ENCODE results near the gene EFNB1.
"Not testable (repeated sequence)": the region's sequence is repeated elsewhere in the genome, so short reads cannot be mapped to it uniquely, and the experiment has no call there.

EFNB1 gene

DNA sequence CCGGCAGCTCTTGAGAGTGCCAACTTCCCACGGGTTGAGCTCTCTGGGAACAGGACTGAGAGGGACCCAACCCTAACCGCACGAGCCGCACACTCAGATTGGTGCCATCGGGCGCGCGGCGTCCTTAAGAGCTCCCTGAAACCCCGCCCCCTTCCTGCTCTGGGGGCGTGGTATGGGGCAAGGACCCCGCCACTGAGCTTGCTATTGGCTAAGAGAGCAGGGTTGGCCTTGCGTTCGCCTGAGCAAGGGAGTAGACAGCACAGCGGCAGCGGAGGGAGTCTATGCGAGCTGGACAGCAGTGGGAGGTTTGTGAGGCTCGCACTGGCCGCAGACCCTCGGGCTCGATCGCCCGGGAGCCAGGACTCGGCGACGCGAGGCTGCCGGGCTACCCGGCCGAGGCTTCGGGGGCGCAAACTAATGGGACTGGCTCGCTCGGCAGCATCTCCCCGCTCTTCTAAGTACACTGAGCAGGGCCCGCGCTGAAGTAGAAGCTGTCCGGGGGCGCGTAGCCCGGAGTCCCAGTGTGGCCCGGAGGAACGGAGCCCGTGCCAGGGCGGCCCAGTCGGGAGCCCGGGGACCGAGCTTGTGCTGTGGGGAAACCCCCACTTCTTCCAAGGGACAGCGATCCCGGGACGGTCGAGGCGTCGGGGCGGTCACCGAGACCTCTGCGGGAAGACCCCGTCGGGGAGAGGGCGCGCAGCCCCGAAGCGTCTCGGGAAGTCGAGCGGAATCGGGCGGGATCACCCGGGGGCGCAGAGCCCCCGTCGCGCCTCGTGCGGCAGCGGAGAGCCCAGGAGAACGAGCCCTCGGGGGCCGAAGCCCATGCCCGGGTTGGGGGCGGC is at the start of gene EFNB1:
Gene EFNB1 (plus strand): TSS at position 282 of the 842 bp plus-strand sequence. CDS start 756 bp downstream, outside the sequence.
- peak within 1 kb of the TSS; percentile 69 to 81 for H3K4me3 ChIP-seq (ENCODE audit: low read length in 2 of 2)
- peaks cover 0 to 36% of the 10 kb centered on the region in 2 donors for H3K27me3 ChIP-seq (ENCODE audit: control insufficient read depth in 1 of 2, insufficient read depth in 2 of 2, low read length in 2 of 2)
- H3K9ac ChIP-seq (ENCODE audit: low read length in 2 of 2): peak within 1 kb of the TSS; percentile 58 to 62
- peak within 1 kb of the TSS; percentile 64 for H3K27ac ChIP-seq (ENCODE audit: low read length)
- no peaks in the 10 kb centered on the region for H3K9me3 ChIP-seq (ENCODE audit: control insufficient read depth in 2 of 2, low read length in 2 of 2)
- peaks cover 22% of the 10 kb centered on the region for H3K4me1 ChIP-seq (ENCODE audit: control insufficient read depth, insufficient read depth, low read length)
- H3K36me3 ChIP-seq (ENCODE audit: control insufficient read depth in 2 of 2, insufficient read depth in 2 of 2, low read length in 2 of 2): no peaks in the 10 kb centered on the region

GRCh38 chrX:68781295-68781694 is 47.5 kb upstream of the EFNB1 start:
- H3K27ac ChIP-seq (ENCODE audit: low read length); H3K9me3 ChIP-seq (ENCODE audit: control insufficient read depth in 2 of 2, low read length in 2 of 2); H3K9ac ChIP-seq (ENCODE audit: low read length in 2 of 2); H3K27me3 ChIP-seq (ENCODE audit: control insufficient read depth in 1 of 2, insufficient read depth in 2 of 2, low read length in 2 of 2); H3K4me3 ChIP-seq (ENCODE audit: low read length in 2 of 2); H3K4me1 ChIP-seq (ENCODE audit: control insufficient read depth, insufficient read depth, low read length); H3K36me3 ChIP-seq (ENCODE audit: control insufficient read depth in 2 of 2, insufficient read depth in 2 of 2, low read length in 2 of 2): not testable (repeated sequence)

GRCh38 chrX:68784816-68785215 is 44.0 kb upstream of the EFNB1 start:
- no peak overlapping the region for H3K9ac ChIP-seq (ENCODE audit: low read length in 2 of 2)
- no peak overlapping the region for H3K27ac ChIP-seq (ENCODE audit: low read length)
- no peaks in the 10 kb centered on the region for H3K4me1 ChIP-seq (ENCODE audit: control insufficient read depth, insufficient read depth, low read length)
- H3K27me3 ChIP-seq (ENCODE audit: control insufficient read depth in 1 of 2, insufficient read depth in 2 of 2, low read length in 2 of 2): peaks cover 0 to 5% of the 10 kb centered on the region in 2 donors
- peaks cover 0 to 6% of the 10 kb centered on the region in 2 donors for H3K9me3 ChIP-seq (ENCODE audit: control insufficient read depth in 2 of 2, low read length in 2 of 2)
- no peaks in the 10 kb centered on the region for H3K36me3 ChIP-seq (ENCODE audit: control insufficient read depth in 2 of 2, insufficient read depth in 2 of 2, low read length in 2 of 2)
- H3K4me3 ChIP-seq (ENCODE audit: low read length in 2 of 2): no peak overlapping the region

- H3K9ac ChIP-seq (ENCODE audit: low read length in 2 of 2); H3K4me1 ChIP-seq (ENCODE audit: control insufficient read depth, insufficient read depth, low read length); H3K27me3 ChIP-seq (ENCODE audit: control insufficient read depth in 1 of 2, insufficient read depth in 2 of 2, low read length in 2 of 2); H3K36me3 ChIP-seq (ENCODE audit: control insufficient read depth in 2 of 2, insufficient read depth in 2 of 2, low read length in 2 of 2); H3K9me3 ChIP-seq (ENCODE audit: control insufficient read depth in 2 of 2, low read length in 2 of 2); H3K4me3 ChIP-seq (ENCODE audit: low read length in 2 of 2); H3K27ac ChIP-seq (ENCODE audit: low read length): not testable (repeated sequence)
Measured at GRCh38 chrX:68786581-68786980, 42.2 kb upstream of the EFNB1 start.

DNA sequence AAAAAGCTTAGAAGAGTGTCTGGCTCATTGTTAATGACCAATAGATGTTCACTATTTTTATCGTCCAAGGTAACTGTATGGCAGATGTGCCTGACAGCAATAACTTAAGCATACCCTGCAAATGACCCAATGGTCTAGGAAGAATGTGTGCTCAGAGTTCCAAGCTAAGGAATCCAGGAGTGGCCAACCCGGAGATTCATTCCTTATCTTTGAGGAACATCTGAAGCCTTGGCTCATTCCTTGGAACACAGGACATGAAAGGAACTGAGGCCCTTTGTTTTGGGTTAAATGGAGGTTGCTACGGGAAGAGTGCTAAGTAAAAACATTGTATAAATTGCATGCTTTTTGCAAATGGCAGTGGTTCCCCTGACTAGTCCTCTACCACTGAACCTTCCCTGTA is 38.9 kb upstream of the EFNB1 start:
- Histone ChIP-seq H3K9ac (ENCODE audit: low read length in 2 of 2) (no peak overlapping the region), H3K27me3 (ENCODE audit: control insufficient read depth in 1 of 2, insufficient read depth in 2 of 2, low read length in 2 of 2) (peaks cover 0 to 10% of the 10 kb centered on the region in 2 donors), H3K9me3 (ENCODE audit: control insufficient read depth in 2 of 2, low read length in 2 of 2) (no peaks in the 10 kb centered on the region), H3K4me1 (ENCODE audit: control insufficient read depth, insufficient read depth, low read length) (no peaks in the 10 kb centered on the region), H3K36me3 (ENCODE audit: control insufficient read depth in 2 of 2, insufficient read depth in 2 of 2, low read length in 2 of 2) (no peaks in the 10 kb centered on the region), H3K27ac (ENCODE audit: low read length) (no peak overlapping the region), H3K4me3 (ENCODE audit: low read length in 2 of 2) (no peak overlapping the region)

DNA sequence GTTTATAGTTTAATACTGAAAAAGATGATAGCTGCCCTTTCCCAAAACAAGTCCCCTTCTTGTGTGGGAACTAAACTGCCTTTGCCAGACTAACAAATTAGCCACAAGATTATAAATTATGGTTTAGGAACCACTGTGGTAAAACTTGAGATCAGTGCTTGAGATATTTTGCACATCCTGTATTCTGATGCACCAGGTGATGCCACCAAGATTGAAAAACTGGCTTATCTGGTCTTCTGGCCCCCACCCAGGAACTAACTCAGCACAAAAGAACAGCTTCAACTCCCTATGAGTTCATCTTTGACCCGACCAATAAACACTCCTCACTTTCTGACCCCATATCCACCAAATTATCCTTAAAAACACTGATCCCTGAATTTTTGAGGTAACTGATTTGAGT is 36.7 kb upstream of the EFNB1 start:
- no peak overlapping the region for H3K27ac ChIP-seq (ENCODE audit: low read length)
- H3K36me3 ChIP-seq (ENCODE audit: control insufficient read depth in 2 of 2, insufficient read depth in 2 of 2, low read length in 2 of 2): no peaks in the 10 kb centered on the region
- peaks cover 0 to 23% of the 10 kb centered on the region in 2 donors for H3K27me3 ChIP-seq (ENCODE audit: control insufficient read depth in 1 of 2, insufficient read depth in 2 of 2, low read length in 2 of 2)
- H3K4me3 ChIP-seq (ENCODE audit: low read length in 2 of 2): no peak overlapping the region
- H3K9ac ChIP-seq (ENCODE audit: low read length in 2 of 2): no peak overlapping the region
- H3K9me3 ChIP-seq (ENCODE audit: control insufficient read depth in 2 of 2, low read length in 2 of 2): no peaks in the 10 kb centered on the region
- H3K4me1 ChIP-seq (ENCODE audit: control insufficient read depth, insufficient read depth, low read length): no peaks in the 10 kb centered on the region

DNA sequence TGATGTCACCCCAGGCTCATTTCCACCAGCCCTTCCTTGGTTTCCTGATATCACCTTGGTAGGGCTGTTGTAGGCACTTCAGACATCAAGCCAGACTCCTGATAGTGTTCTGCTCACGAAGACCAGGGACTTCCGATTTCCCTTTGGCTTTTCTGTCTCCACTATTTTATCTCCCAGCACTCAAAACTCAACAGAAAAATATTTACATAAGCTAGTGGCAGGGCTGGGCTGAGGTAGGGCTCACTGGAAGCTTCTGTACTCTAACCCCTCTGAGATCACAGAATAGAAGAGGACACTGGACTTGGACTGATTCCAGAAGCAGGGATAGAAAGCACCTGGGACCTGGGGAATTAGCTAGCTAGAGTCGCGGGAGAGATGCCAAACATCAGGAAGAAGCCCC is 34.4 kb upstream of the EFNB1 start:
- Histone ChIP-seq H3K4me3 (ENCODE audit: low read length in 2 of 2) (no peak overlapping the region), H3K9ac (ENCODE audit: low read length in 2 of 2) (no peak overlapping the region), H3K9me3 (ENCODE audit: control insufficient read depth in 2 of 2, low read length in 2 of 2) (peaks cover 0 to 9% of the 10 kb centered on the region in 2 donors), H3K27ac (ENCODE audit: low read length) (no peak overlapping the region), H3K36me3 (ENCODE audit: control insufficient read depth in 2 of 2, insufficient read depth in 2 of 2, low read length in 2 of 2) (no peaks in the 10 kb centered on the region), H3K4me1 (ENCODE audit: control insufficient read depth, insufficient read depth, low read length) (no peaks in the 10 kb centered on the region), H3K27me3 (ENCODE audit: control insufficient read depth in 1 of 2, insufficient read depth in 2 of 2, low read length in 2 of 2) (peaks cover 0 to 21% of the 10 kb centered on the region in 2 donors)

- Histone ChIP-seq H3K27ac (ENCODE audit: low read length) (no peak overlapping the region), H3K9ac (ENCODE audit: low read length in 2 of 2) (no peak overlapping the region), H3K27me3 (ENCODE audit: control insufficient read depth in 1 of 2, insufficient read depth in 2 of 2, low read length in 2 of 2) (peaks cover 0 to 25% of the 10 kb centered on the region in 2 donors), H3K9me3 (ENCODE audit: control insufficient read depth in 2 of 2, low read length in 2 of 2) (peaks cover 0 to 11% of the 10 kb centered on the region in 2 donors), H3K4me1 (ENCODE audit: control insufficient read depth, insufficient read depth, low read length) (no peaks in the 10 kb centered on the region), H3K4me3 (ENCODE audit: low read length in 2 of 2) (no peak overlapping the region), H3K36me3 (ENCODE audit: control insufficient read depth in 2 of 2, insufficient read depth in 2 of 2, low read length in 2 of 2) (no peaks in the 10 kb centered on the region)
Measured at GRCh38 chrX:68795741-68796140, 33.1 kb upstream of the EFNB1 start.

DNA sequence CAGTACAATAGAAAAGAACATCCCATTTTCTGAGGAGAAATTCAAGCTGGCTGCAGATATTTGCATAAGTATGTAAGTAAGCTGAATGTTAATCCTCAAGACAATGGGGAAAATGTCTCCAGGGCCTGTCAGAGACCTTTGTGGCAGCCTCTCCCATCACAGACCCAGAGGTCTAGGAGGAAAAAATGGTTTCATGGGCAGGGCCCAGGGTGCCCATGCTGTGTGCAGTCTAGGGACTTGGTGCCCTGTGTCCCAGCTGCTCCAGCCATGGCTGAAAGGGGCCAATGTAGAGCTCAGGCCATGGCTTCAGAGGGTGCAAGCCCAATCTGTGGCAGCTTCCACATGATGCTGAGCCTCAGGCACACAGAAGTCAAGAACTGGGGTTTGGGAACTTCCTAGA is 30.4 kb upstream of the EFNB1 start:
- Histone ChIP-seq H3K27me3 (ENCODE audit: control insufficient read depth in 1 of 2, insufficient read depth in 2 of 2, low read length in 2 of 2) (peaks cover 0 to 30% of the 10 kb centered on the region in 2 donors), H3K9me3 (ENCODE audit: control insufficient read depth in 2 of 2, low read length in 2 of 2) (peaks cover 0 to 11% of the 10 kb centered on the region in 2 donors)
- not testable (repeated sequence) for H3K36me3 ChIP-seq (ENCODE audit: control insufficient read depth in 2 of 2, insufficient read depth in 2 of 2, low read length in 2 of 2); H3K9ac ChIP-seq (ENCODE audit: low read length in 2 of 2); H3K27ac ChIP-seq (ENCODE audit: low read length); H3K4me1 ChIP-seq (ENCODE audit: control insufficient read depth, insufficient read depth, low read length); H3K4me3 ChIP-seq (ENCODE audit: low read length in 2 of 2)

GRCh38 chrX:68801737-68802290 is 27.0 kb upstream of the EFNB1 start:
- Histone ChIP-seq H3K9ac (ENCODE audit: low read length in 2 of 2) (no peak overlapping the region), H3K27me3 (ENCODE audit: control insufficient read depth in 1 of 2, insufficient read depth in 2 of 2, low read length in 2 of 2) (peaks cover 0 to 24% of the 10 kb centered on the region in 2 donors), H3K9me3 (ENCODE audit: control insufficient read depth in 2 of 2, low read length in 2 of 2) (peaks cover 0 to 11% of the 10 kb centered on the region in 2 donors), H3K4me1 (ENCODE audit: control insufficient read depth, insufficient read depth, low read length) (no peaks in the 10 kb centered on the region), H3K27ac (ENCODE audit: low read length) (no peak overlapping the region), H3K36me3 (ENCODE audit: control insufficient read depth in 2 of 2, insufficient read depth in 2 of 2, low read length in 2 of 2) (no peaks in the 10 kb centered on the region), H3K4me3 (ENCODE audit: low read length in 2 of 2) (no peak overlapping the region)

GRCh38 chrX:68807818-68808217 is 21.0 kb upstream of the EFNB1 start:
- H3K9me3 ChIP-seq (ENCODE audit: control insufficient read depth in 2 of 2, low read length in 2 of 2): peaks cover 0 to 2% of the 10 kb centered on the region in 2 donors
- no peak overlapping the region for H3K4me3 ChIP-seq (ENCODE audit: low read length in 2 of 2)
- no peaks in the 10 kb centered on the region for H3K4me1 ChIP-seq (ENCODE audit: control insufficient read depth, insufficient read depth, low read length)
- no peaks in the 10 kb centered on the region for H3K36me3 ChIP-seq (ENCODE audit: control insufficient read depth in 2 of 2, insufficient read depth in 2 of 2, low read length in 2 of 2)
- peaks cover 0 to 9% of the 10 kb centered on the region in 2 donors for H3K27me3 ChIP-seq (ENCODE audit: control insufficient read depth in 1 of 2, insufficient read depth in 2 of 2, low read length in 2 of 2)
- H3K27ac ChIP-seq (ENCODE audit: low read length): no peak overlapping the region
- no peak overlapping the region for H3K9ac ChIP-seq (ENCODE audit: low read length in 2 of 2)
